OCI-LY1 (cell line): ENCODE results near the gene POU6F2.

Source experiments
- EZH2 ChIP-seq: fragments of 200-600 bp; sonication (generic), shearing (Covaris generic); IDR thresholded peaks from 2 replicates; pipeline ENCODE4 v1.8.0; 2017; ENCODE audit warnings: borderline replicate concordance, mixed run types, mild to moderate bottlenecking, antibody characterized with exemption, low read length, moderate library complexity, mixed read lengths
- TF ChIP-seq, protein P1 (sequence below): fragments of 200-600 bp; sonication (generic), shearing (Covaris generic); IDR thresholded peaks from 2 replicates; pipeline ENCODE4 v1.5.1; 2017; ENCODE audit warnings: mild to moderate bottlenecking, antibody characterized with exemption, low read length, moderate library complexity, mixed read lengths

DNA sequence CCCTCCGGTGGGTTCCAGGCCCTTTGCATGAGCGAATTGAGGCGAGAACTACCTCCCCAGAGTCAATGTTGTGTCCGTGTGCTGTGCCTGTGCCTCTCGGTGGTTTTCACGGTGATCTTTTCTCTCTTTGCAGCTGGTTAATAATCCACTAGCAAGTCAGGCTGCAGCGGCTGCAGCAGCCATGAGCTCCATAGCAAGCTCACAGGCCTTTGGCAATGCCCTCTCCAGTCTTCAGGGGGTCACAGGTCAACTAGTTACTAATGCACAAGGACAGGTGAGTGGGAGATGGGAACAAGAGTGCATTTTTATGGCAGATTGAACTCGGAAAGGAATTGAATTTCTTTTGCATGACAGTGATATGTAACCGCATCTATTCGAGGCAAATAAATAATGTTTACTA, 428.8 kb downstream of the POU6F2 start:
- TF ChIP-seq, protein P1, sequence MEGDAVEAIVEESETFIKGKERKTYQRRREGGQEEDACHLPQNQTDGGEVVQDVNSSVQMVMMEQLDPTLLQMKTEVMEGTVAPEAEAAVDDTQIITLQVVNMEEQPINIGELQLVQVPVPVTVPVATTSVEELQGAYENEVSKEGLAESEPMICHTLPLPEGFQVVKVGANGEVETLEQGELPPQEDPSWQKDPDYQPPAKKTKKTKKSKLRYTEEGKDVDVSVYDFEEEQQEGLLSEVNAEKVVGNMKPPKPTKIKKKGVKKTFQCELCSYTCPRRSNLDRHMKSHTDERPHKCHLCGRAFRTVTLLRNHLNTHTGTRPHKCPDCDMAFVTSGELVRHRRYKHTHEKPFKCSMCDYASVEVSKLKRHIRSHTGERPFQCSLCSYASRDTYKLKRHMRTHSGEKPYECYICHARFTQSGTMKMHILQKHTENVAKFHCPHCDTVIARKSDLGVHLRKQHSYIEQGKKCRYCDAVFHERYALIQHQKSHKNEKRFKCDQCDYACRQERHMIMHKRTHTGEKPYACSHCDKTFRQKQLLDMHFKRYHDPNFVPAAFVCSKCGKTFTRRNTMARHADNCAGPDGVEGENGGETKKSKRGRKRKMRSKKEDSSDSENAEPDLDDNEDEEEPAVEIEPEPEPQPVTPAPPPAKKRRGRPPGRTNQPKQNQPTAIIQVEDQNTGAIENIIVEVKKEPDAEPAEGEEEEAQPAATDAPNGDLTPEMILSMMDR, result no peak
- TF ChIP-seq EZH2, result no peak
